SHP77 (cell line): Measurements from ENCODE around the gene TBP.

Source experiments
- DNase-seq, 2 experiments: peaks; one replicate each; lab custom pipeline; 2025; lab: John Stamatoyannopoulos, UW

TBP gene

DNA sequence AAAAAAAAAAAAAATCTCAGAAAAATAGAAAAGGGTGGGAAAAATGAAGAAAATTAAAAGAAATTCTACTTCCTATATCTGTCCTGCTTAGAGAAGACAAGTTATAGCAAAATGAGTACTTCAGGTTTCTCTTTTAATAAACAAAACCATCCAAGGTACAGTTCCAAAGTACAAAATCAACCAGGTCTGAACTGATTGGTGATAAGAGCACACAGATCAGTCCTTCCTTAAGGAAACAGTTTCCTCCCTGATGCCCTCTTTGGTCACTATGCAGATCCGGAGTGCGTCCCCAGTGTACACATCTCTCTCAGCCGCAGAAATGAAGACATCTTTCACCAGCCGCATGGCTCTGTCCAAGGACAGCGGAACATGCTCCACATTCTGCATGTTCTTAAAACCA is 19.2 kb upstream of the TBP start:
- DNase-seq, result no peak

DNA sequence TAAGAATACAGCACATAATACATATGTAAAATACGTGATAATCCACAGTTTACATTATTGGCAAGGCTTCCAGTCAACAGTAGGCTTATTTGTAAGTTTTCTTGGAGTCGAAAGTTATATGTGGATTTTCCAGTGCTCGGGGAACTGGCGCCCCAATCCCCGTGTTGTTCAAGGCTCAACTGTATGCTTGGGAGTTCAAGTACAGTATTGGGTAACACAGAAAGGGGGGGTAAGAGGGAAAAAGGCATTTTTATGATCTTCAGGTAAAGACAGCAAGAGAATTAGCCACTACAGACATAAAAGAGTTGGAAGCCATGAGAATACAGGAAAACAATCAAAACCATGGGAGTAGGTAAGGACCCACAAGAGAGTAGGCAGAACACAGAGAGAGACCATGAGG is 17.5 kb upstream of the TBP start:
- no peak for DNase-seq

DNA sequence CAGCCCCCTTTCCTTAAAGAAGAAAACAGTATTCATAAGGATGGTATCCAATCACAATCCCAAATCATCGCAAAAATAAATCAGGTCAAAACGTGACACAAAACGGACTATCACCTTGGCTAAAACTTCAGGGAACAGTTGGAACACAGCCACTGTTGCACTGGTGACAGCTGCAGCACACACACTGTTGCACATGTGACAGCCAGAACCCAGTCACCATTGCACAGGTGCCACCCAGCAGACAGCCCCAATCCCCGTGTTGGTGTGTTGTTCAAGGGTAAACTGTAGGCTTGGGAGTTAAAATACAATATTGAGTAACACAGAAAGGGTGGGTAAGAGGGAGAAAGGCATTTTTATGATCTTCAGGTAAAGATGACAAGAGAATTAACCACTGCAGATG is 16.8 kb upstream of the TBP start:
- DNase-seq, result no peak

DNA sequence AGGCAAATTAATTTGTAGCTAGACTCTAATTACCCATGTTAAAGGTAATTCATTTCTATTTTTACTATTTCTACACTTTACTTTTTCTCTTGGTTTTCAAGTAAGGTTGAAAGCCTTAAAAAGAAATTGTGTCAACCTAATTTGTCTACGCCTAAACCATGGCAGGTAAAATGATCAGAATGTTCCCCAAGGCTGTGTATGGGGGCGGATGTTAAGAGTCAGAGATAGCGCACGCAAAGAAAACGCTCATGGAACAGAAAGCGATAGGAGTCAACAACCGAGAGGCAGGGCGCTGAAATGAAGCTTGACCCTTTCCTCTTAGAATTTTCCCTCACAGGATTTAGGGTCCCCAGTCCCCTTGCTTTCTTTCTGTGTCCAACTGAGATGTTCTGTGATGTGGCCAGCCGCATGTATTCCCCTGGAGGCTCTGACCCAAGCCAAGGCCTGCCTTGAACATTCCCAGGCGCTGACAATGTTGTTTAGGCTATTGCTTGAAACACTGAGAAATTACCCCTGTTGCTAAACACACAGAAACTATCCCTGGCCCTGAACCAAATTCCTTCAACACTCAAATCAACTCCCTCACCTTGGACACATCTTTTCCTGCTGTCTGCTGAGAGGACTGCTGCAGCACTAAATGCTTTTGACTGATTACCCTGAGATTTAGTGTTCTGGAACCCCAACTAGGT is 12.0 kb upstream of the TBP start:
- DNase-seq, result no peak

DNA sequence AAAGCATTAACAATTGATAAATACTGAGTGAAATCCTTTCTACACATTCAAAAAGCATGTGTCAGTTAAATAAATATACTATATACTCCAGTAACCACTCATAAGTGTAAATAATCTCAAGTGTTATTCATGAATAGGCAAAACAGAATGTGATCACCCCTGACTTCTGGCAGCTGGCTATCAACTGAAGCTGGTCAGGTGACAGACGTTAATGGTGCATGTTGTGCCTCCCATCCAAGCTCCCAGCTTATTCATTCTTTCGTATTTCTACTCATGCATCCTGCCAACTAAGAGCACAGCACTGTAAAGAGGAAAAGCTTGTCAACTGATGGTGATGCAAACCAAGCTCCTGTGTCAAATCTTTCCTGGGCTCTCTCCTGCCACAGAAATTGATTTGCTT is 8.8 kb upstream of the TBP start:
- DNase-seq, result no peak

DNA sequence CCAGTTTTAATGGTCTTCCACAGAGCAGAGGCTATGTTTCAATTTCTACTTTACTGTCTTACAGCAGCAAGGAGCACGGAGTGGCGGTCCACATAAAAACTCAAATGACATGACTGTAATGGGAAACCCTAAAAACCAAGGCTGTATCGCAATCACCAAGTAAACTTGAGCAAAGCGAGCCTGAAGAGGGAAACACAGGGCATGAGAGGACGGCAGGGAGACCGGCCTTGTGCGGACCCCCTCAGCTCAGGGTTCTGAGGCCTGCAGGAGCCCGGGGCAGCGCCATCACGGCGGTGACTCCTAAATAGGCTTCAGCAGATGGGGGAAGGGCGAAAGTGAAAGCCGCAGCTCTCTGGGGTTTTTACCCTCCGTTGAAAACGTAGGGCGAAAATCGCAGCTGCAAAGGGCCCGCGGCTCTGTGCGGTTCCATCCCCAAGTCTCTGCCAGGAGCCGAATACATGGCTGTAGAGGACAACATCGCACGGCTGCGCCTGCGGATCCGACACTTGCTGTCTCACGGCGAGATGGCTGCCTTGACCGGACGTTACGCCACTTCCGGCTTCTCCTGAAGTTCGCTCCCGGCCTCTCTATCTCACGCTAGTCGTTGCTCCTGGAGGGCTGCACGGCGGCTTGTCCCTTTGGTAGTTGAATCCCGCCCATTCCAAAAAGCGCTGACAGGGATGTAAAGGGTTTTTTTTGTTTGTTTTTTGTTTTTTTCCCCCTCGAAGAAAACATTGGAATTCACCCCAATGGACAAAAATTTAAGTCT is 1.2 kb upstream of the TBP start, which contains the start of gene PSMB1:
TSS of gene PSMB1 (minus strand) at position 543 of the 769 bp plus-strand sequence. CDS start at position 478, 65 bp downstream.
- peak; percentile 85 to 97 for DNase-seq

DNA sequence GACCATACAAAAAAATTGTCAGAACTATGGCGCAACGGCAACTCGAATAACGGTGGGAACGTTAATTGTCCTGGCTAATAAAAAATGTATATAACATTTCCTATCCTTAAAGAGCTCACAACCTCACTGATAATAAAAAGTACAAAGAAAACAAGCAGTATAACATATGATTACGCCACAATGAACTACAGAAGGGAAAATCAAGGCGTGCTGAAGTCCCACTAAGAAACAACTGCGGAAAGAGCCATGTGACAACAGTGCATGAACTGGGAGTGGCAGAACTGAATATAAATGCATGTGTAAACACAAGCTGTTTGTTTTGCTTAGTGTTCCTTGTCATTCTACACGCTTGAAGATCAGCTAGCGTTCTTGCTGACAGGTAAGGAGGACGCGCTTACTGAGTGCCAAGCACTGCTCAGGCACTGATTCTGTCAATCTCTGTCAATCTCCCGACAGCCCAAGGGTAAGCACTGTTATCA is 596 bp upstream of the TBP start:
- peak in 1 of 2 experiments; percentile 69 for DNase-seq

DNA sequence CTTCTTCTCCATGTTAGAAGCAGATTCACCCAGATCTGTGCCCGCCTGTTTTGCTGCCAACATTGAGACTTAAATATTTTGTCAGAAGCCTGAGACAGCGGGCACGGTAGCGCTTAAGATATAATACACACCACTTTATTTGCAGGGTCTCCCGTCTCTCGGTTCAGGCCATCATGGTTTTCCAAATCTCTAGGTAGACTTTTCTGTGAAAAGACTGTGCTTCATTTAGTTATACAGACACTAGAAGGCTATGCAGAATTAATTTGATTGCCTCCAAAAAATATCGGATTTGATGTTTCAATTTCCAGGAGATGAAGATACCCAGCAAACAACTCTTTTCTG is 598 bp downstream of the TBP start:
- no peak for DNase-seq

DNA sequence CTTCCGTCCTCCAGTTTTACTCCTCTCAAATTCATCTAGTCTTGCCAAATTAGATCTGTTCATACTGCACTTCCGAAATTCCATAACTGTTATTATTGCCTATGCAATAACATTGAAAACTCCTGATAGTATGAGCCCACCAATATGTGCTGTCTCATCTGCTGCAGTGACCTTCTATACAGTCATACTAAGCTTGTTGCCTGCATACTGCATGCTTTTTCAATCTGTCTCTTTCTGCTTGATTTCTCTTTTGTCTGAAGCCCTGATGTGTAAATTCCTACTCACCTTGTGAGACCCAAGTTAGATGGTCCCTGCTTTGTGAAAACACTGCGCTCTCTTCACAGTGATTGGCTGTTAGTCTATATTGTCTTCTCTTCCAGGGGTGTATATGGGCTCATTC is 1.1 kb downstream of the TBP start:
- no peak for DNase-seq

DNA sequence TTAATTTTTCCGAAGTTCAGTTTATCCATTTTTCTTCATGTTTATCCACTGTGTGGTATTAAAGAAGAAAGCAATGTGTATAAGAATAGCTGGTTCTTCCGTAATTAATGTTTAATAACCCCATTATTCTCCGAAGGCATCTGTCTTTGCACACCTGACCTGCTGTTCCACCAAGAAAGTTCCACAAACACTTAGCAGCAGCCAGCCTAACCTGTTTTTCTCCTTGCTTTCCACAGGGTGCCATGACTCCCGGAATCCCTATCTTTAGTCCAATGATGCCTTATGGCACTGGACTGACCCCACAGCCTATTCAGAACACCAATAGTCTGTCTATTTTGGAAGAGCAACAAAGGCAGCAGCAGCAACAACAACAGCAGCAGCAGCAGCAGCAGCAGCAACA is 7.4 kb downstream of the TBP start:
- DNase-seq, result no peak

DNA sequence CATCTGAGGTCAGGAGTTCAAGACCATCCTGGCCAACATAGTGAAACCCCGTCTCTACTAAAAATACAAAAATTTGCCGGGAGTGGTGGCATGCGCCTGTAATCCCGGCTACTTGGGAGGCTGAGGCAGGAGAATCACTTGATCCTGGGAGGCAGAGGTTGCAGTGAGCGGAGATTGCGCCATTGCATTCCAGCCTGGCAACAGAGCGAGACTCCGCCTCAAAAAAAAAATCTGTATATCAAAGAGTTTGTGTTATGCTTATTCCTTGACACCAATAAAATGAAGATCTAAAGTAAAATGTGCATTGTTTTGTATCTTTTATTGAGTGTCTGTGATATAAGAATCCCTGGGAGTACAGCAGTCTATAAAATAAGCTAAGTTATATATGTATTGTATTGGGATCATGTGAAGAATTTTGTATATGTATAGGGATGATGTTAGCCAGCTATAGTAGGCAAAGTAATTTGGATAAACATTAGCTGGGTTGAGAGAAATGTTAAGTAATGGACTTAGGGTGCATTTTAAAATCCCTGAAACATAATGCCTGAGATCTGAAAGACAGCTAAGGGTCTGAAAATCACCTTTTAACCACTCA is 10.9 kb downstream of the TBP start:
- DNase-seq, result no peak

DNA sequence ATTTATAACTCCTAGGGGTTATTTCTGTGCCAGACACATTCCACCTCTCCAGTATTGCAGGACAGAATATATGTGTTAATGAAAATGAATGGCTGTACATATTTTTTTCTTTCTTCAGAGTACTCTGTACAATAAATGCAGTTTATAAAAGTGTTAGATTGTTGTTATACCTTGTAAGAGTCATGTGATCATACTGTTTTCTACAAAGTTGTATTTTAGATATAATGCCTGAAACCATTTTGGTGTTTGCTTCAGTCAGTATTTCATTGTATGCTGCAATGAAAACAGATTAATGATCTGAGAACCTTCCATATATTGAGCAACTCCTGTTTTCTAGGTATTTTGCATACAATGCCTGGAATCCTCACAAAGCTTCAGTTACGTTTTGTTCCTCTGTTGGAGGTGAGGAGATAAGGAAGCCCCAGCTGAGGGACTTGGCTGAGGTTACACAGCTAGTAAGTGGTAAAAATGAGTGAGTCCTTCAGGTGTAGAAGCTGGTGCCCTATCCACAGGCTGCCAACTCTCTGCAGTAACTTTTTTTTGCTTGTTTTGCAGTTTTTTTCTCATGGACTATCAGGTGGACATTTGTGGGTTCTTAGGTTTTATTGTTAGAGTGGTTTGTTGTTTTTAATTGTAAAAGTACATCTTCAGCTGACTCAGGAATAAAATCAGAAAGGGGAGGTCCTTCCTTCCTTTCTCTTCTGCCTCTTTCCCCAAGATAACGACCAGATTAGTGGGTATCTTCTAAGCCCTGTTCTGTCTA is 18.7 kb downstream of the TBP start:
- DNase-seq, result no peak

DNA sequence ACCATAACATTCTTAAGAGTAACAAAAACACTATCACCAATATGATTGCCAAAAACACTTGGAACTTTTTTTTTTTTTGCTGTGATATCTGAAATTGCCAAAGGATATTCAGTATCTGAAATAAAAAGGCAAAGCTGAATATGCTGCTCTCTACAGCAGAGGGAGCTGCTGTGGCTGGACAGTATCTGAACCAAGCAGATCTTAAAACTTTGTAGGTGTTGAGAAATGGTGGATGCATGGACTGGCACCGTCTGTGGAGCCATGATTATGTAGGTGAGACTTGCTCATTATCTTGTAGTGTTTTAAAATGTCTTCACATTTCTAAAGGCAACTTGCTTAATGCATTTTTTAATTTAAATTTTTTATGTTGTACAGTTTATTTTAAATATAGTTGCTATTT is 21.1 kb downstream of the TBP start:
- DNase-seq, result no peak

DNA sequence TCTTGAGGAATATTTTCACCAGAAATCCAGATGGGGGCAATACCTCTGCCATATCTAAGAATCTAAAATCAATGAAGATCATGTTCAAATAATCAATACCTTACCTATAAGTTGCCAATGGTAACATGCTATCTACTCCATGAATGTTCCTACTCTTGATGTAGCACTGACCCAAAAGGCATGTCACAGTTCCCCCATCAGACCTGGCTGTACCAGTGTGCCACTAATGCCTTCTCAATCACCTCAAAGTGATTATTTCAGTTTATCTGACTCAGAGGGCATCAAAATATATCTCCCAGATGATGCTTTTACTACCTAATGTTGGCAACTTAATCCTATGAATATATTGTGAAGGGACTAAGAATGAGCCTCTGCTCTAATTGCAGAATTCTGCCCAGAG is 24.7 kb downstream of the TBP start:
- no peak for DNase-seq

DNA sequence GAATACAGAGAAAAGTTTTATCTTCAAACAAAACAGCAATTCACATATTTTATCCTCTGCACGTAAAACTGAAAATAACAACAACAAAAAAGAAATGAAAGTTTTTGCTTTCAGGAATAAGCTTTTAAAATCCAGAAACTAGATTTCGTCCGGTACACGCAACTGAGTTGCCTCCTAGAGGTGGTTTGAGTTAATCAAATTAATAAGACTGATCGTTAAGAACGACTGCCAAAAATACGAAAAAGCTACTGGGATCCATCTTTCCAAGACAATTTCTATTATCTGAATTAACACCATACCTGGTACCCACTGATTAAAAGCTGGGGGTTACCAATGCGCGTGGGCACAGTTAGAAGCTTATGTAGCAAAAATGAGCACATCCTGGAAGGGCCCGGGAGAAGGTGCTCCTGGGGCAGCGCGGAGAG is 29.6 kb downstream of the TBP start:
- DNase-seq, result no peak

DNA sequence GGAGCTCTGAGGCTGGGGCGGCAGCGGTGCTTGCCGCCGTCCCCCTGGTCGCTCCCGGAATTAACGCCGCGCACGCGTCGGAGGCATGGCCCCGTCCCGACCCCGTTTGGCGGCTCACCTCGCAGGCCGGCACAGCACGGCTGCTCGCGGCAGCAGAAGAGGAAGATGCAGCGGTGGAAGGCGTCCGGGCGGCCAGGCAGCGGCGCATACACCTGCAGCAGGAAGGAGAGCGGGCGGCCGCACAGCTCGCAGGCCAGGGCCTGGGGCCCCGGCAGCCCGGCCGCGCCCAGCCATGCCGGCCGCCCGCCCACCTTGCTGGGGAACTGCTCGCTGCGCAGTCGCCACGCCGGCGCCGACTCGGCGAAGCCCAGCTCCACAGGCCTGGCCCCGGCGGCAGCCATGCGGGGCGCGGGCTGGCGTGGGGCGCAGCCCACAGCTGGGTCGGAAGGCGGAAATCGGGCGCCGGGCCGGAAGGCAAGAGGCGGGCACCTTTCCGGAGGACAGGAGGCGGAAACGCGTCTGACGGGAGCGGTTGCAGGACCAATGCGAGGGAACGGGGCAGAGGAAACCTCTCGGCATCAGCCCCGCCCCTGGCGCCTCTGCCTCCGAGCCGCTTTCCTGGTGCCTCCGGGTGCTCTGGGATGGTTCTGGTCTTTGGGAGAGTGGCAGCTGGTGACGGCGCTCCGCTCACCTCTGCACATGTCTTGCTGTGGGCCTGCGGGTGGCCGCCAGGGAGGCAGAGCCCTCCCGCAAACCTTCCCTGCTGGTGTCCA is 30.2 kb downstream of the TBP start, which contains the start of gene PDCD2:
TSS of gene PDCD2 (minus strand) at position 457 of the 773 bp plus-strand sequence. CDS start at position 401, 56 bp downstream.
- peak; percentile 89 to 95 for DNase-seq

DNA sequence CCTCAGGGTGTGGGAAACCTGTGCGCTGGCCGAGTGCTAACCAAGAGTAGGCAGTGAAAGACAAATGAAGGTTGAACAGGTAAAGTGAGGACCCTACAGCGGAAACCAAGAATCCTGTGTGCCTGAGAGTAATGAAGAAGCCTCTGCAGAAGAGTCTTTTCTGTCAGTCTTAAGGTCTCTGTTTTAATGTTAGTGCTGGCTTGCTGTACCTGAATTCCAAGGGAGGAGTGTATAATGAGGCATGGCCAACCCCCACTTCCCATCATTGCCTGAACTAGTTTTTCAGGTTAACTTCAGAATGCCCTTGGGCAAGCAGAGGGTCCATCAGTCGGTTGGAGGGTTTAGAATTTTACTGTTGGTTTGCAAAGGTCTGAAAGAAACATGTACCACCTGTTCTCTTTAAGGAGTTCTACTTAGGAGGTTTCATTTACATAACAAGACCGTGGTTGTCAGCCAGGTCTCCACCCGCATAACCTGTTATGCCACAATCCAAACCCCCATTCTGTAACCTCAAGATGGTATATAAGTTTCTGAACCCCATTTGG is 30.9 kb downstream of the TBP start:
- DNase-seq, result no peak

DNA sequence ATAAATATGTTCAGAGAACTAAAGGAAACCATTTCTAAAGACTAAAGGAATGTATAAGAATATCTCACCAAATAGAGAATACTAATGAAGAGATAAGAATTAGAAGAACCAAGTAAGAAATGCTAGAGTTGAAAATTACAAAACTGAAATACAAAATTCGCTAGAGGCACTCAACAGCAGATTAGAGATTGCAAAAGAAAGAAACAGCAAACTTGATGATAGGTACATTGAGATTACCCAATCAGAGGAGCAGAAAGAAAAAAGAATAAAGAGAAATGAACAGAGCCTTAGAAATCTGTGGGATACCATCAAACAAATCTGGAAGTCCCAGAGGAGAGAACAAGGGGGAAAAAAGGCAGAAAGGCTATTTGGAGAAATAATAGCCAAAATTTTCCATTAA is 36.6 kb downstream of the TBP start:
- DNase-seq, result no peak

DNA sequence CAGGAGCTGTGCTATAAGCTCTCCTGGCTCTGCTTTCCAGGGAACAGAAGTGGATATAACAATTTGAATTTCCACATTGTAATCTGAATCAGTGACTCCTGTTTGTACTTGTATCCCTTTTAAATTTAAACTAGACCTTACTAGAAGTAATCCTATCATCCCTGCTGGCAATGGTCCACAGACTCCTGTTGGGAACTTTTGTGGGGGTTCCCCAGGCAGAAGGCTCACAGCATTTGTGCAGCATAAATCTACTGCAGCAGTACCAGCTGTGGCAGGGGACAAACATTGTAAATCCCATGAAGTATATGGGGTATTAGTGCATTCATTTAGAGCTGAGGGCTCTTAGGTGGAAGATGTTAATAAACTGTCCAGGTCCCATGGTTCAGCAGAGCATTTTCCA is 42.3 kb downstream of the TBP start:
- DNase-seq, result no peak

DNA sequence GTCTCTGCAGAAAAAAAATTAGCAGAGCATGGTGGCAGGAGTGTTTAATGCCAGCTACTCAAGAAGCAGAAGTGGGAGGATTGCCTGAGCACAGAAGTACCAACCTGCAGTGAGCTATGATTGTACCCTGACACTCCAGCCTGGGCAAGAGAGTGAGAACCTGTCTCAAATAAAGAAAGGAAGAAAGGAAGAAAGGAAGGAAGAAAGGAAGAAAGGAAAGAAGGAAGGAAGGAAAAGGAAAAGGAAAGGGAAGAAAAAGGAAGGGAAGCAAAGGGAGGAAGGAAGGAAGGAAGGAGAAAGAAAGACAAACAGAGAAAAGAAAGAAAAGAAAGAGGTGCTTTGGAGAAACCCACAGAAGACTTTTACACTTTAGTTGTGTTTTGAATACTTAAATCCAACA is 43.1 kb downstream of the TBP start:
- DNase-seq, result no peak

DNA sequence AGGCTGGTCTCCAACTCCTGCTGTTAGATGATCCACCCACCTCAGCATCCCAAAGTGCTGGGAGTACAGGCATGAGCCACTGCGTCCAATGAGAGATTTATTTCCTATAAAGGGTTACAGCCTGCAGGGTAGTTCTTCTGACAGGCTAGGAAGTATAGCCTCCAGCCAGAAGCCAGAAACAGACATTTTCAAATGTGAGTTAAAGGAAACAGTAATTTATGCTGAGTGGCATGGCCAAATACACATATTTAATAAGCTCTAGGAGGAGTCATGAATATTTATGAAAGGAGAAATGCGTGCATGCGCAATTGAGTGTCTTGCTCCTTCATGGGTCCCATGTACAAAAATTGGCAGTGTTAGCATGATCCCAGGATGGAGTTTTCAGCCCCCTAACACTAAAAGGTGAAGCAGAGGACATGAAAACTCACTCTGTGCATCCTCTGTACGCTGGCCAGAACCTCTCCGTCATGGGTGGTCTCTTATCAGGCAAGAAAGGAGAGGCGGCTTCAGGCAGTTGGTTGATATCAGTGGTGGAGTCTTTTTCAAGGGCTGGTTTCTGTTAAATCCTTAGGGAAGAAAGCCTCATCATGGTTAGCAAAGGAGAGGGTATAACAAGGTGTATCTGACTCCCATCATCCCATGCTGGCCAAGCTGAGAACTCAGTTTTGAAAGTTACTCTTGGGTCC is 51.5 kb downstream of the TBP start:
- DNase-seq, result no peak
